Osteocyte (in vitro differentiated cells): ENCODE measurements around the gene ABHD8. TPM values are rescaled to one million over a fixed set of nuclear protein-coding genes. Genes with fewer than 3 reads are reported as not detected.

Source experiments
- DNase-seq: peaks from one replicate; pipeline ENCODE4 v3.0.0; 2021; ENCODE audit warnings: mixed read lengths; ENCODE audit not compliant: unreplicated experiment; ENCODE audit errors: extremely low spot score
- H3K27ac Mint-ChIP-seq: one replicate; pipeline ENCODE4 v1.8.0; 2021; ENCODE audit warnings: mild to moderate bottlenecking, mixed read lengths; ENCODE audit not compliant: unreplicated experiment
- H3K27me3 Mint-ChIP-seq: one replicate; pipeline ENCODE4 v1.8.0; 2021; ENCODE audit warnings: mixed read lengths; ENCODE audit not compliant: unreplicated experiment
- H3K36me3 Mint-ChIP-seq: one replicate; pipeline ENCODE4 v1.8.0; 2021; ENCODE audit warnings: mixed read lengths; ENCODE audit not compliant: unreplicated experiment
- H3K4me1 Mint-ChIP-seq: one replicate; pipeline ENCODE4 v1.8.0; 2021; ENCODE audit warnings: mixed read lengths; ENCODE audit not compliant: unreplicated experiment
- H3K4me3 Mint-ChIP-seq: one replicate; pipeline ENCODE4 v1.8.0; 2021; ENCODE audit warnings: mild to moderate bottlenecking, moderate library complexity, mixed read lengths; ENCODE audit not compliant: unreplicated experiment
- H3K9me3 Mint-ChIP-seq: one replicate; pipeline ENCODE4 v1.8.0; 2021; ENCODE audit warnings: mixed read lengths; ENCODE audit not compliant: unreplicated experiment
- CTCF ChIP-seq: fragments of 200-600 bp; sonication (generic); IDR thresholded peaks from 2 replicates; pipeline ENCODE4 v1.5.0; 2021; ENCODE audit warnings: antibody characterized with exemption, mild to moderate bottlenecking, moderate library complexity
- total RNA-seq: library from RNA; stranded (reverse); gene quantifications from 2 replicates; pipeline ENCODE4 v1.2.1, GENCODE V29; 2021

Gene ABHD8
- total RNA-seq, 1 donor from 2014 or later = 5.0 TPM

- Mint-ChIP-seq H3K4me3 (peak overlapping the region; percentile 81), H3K9me3 (no peaks in the 10 kb centered on the region), H3K36me3 (no peaks in the 10 kb centered on the region), H3K27me3 (no peaks in the 10 kb centered on the region), H3K4me1 (peaks cover 48% of the 10 kb centered on the region), H3K27ac (peak overlapping the region; percentile 87)
- no peak for TF ChIP-seq CTCF
- no peak for DNase-seq
Measured at GRCh38 chr19:17246681-17247425, 56.4 kb downstream of the ABHD8 start.

DNA sequence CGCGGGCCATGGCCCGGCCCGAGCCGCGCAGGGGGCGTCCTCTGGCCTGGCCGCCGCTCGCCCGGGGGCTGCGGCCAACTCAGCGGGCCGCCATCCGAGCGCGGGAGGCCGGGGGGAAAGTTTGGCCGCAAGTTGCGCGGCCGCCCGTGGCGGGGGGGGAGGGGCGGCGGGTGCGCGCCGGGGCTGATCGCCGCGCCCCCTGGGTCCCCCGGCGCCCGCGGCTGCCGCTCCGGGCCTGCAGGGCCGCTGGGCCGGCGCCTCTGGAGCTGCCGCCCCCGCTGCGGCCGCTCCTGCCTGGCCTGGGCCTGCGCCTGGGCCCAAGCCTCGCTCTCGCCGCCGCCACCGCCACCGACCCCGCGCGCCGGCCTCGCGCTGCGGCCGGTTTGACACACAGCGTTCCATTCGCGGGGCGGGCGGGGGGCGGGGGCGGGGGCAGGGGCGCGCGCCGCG lies 57.7 kb downstream of the ABHD8 start, which contains the start of gene NR2F6:
NR2F6 (minus strand) TSS at position 385 of the 450 bp plus-strand sequence. CDS start 699 bp downstream, outside the sequence.
- H3K4me1 Mint-ChIP-seq = peaks cover 59% of the 10 kb centered on the region
- no peaks in the 10 kb centered on the region for H3K27me3 Mint-ChIP-seq
- no peak for TF ChIP-seq CTCF
- H3K9me3 Mint-ChIP-seq = no peaks in the 10 kb centered on the region
- H3K4me3 Mint-ChIP-seq = peak within 1 kb of the TSS; percentile 90
- H3K36me3 Mint-ChIP-seq = no peaks in the 10 kb centered on the region
- peak within 1 kb of the TSS; percentile 87 for H3K27ac Mint-ChIP-seq
- no peak for DNase-seq

GRCh38 chr19:17244618-17245534 lies 58.3 kb downstream of the ABHD8 start:
- DNase-seq = no peak
- H3K4me1 Mint-ChIP-seq = peaks cover 59% of the 10 kb centered on the region
- no peaks in the 10 kb centered on the region for H3K36me3 Mint-ChIP-seq
- TF ChIP-seq CTCF = no peak
- H3K4me3 Mint-ChIP-seq = peak overlapping the region; percentile 90
- no peaks in the 10 kb centered on the region for H3K9me3 Mint-ChIP-seq
- H3K27me3 Mint-ChIP-seq = no peaks in the 10 kb centered on the region
- H3K27ac Mint-ChIP-seq = peak overlapping the region; percentile 87

DNA sequence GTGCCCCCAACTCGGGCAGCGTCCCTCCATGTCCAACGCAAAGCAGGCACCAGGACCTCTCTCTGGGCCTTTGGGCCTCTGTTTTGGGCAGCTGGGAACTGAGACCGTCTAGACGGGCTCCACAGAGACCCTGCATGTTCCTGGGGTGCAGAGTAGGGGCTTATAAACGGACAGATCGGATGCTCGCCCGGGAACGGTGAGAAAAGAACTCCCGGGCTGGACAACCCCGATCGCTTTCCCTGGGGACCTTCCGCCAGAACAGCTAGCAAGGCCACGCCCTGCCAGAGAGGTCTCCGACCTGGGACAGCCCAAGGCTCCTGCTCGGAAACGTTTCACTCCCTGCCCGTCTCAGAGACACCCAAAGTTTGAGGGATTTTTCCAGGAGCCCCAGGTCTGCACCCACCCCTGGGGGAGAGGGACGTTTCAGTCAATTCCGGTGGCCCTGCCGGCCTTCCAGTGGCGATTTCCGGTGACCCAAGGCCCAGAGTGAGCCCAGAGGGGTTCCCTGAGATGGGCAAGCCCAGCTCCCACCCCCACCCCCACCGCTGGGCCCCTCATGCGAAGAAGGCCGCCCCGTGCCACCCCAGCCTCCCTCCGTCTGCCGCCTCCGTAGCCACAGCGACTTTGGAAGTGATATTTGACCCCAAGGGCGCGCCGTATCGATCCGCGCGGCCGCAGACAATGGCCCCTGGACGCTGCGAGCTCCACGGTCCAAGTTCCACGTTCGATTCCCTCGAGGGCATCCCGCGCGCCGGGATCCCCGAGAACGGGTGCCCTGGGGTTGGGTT lies 59.2 kb downstream of the ABHD8 start:
- H3K27ac Mint-ChIP-seq = peak overlapping the region; percentile 87
- H3K4me1 Mint-ChIP-seq = peaks cover 53% of the 10 kb centered on the region
- no peaks in the 10 kb centered on the region for H3K9me3 Mint-ChIP-seq
- no peak for TF ChIP-seq CTCF
- no peak for DNase-seq
- no peaks in the 10 kb centered on the region for H3K36me3 Mint-ChIP-seq
- peak overlapping the region; percentile 90 for H3K4me3 Mint-ChIP-seq
- no peaks in the 10 kb centered on the region for H3K27me3 Mint-ChIP-seq
